Prostate gland (tissue), 2 donors: ENCODE data around the gene REST.

Experiments
- POLR2A ChIP-seq: fragments of 450-650 bp; IDR thresholded peaks from one replicate; pipeline ENCODE4 v1.6.1; 2016; ENCODE audit warnings: antibody characterized with exemption, mild to moderate bottlenecking
- TF ChIP-seq, protein P1 (sequence below), 4 experiments: fragments of 200-600 bp in 2 of 4; fragments of 450-650 bp in 2 of 4; sonication (generic) in 2 of 4; IDR thresholded peaks; 1 replicate in 3 of 4; 2 replicates in 1 of 4; pipeline ENCODE4 v1.5.1; 2016 to 2019; ENCODE audit warnings: antibody characterized with exemption in 4 of 4, mild to moderate bottlenecking in 2 of 4, moderate library complexity in 2 of 4

DNA sequence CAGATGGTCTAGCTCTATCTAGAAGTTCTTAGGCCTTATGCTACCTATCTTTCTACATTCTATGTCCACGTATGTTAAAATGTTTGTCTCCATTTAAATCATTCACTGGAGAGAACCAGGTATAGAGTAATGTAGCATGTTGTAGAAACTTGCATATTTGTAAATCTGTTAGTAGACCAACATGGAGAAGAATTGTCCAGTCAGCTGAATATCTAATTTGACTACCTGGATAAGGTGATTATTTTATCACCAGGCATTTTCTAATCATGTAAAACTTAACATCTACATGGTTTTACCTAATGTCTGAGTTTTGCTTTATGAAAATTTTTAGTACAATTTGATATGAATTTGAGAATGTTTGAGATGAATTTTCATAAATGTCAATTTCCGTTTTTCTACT, 19.5 kb downstream of the REST start:
- TF ChIP-seq, protein P1, sequence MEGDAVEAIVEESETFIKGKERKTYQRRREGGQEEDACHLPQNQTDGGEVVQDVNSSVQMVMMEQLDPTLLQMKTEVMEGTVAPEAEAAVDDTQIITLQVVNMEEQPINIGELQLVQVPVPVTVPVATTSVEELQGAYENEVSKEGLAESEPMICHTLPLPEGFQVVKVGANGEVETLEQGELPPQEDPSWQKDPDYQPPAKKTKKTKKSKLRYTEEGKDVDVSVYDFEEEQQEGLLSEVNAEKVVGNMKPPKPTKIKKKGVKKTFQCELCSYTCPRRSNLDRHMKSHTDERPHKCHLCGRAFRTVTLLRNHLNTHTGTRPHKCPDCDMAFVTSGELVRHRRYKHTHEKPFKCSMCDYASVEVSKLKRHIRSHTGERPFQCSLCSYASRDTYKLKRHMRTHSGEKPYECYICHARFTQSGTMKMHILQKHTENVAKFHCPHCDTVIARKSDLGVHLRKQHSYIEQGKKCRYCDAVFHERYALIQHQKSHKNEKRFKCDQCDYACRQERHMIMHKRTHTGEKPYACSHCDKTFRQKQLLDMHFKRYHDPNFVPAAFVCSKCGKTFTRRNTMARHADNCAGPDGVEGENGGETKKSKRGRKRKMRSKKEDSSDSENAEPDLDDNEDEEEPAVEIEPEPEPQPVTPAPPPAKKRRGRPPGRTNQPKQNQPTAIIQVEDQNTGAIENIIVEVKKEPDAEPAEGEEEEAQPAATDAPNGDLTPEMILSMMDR (IDR thresholded peaks at IDR 0.05), result no peak
- TF ChIP-seq POLR2A, result no peak
